Heart left ventricle (tissue), 13 donors: ENCODE results near the gene TPK1.

Source experiments
- POLR2A ChIP-seq, 2 donors: fragments of 450-650 bp; IDR thresholded peaks; one replicate each; pipeline ENCODE4 v1.6.1; 2017; ENCODE audit warnings: antibody characterized with exemption in 2 of 2, mild to moderate bottlenecking in 2 of 2, moderate library complexity in 2 of 2
- TF ChIP-seq, protein P1 (sequence below), 12 donors: fragments of 200-600 bp; sonication (generic) in 4 of 12; IDR thresholded peaks; one replicate each; pipeline versions ENCODE4 v1.5.0 to v1.8.0; 2018 to 2022; ENCODE audit warnings: antibody characterized with exemption in 12 of 12, mild to moderate bottlenecking in 5 of 12
- donor health status: ischemic (EF 13 %, LVEDD 7.1; RV severe dilation, severe dysfunction).
- donor health status: DM: no; HTN: yes; CAD: no.
- donor health status: DM: no; HTN: no; CAD: no.
- donor health status: ischemic (EF 25% LVEDD 6.9; RV normal size, moderate dysfunction).
- donor health status: ischemic (EF 25% LVEDD 5.7; RV mildly dilated, moderate dysfunction).
- donor health status: ischemic (EF 35%, LVEDD 5.7; RV mildly dilated, moderate dysfunction).
- donor health status: nonischemic (EF 11% LVEDD 7.7; RV severe dilation, severe dysfunction).
- donor health status: DM: yes; HTN: yes; CAD: no.
- donor health status: PGD.
- donor health status: ischemic (EF 29% LVEDD 5.4; RV normal size, mild dysfunction).
- donor health status: nonischemic (EF 23%, LVEDD 6.1; RV moderate dilation, normal function).

DNA sequence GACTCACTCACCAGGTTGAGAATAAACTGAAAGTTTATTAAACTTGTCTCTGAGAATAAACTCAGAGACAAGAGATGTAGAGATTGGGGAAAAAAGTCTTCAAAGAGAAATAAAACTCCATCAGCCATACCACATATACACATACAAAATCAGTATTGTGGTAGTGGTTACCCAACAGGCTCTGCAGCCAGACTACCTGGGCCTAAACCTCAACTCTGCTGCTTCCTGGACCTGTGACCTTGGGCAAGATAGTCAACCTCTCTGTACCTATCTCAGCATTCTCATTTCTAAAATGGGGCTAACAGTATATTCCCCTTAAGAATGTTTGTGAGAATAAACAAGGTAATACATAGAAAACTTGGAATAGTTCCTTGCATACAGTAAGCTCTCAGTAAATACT, 15.3 kb downstream of the TPK1 start:
- TF ChIP-seq, protein P1, sequence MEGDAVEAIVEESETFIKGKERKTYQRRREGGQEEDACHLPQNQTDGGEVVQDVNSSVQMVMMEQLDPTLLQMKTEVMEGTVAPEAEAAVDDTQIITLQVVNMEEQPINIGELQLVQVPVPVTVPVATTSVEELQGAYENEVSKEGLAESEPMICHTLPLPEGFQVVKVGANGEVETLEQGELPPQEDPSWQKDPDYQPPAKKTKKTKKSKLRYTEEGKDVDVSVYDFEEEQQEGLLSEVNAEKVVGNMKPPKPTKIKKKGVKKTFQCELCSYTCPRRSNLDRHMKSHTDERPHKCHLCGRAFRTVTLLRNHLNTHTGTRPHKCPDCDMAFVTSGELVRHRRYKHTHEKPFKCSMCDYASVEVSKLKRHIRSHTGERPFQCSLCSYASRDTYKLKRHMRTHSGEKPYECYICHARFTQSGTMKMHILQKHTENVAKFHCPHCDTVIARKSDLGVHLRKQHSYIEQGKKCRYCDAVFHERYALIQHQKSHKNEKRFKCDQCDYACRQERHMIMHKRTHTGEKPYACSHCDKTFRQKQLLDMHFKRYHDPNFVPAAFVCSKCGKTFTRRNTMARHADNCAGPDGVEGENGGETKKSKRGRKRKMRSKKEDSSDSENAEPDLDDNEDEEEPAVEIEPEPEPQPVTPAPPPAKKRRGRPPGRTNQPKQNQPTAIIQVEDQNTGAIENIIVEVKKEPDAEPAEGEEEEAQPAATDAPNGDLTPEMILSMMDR (IDR thresholded peaks at IDR 0.05), result no peak
- no peak for TF ChIP-seq POLR2A (IDR thresholded peaks at IDR 0.05)
